ENCODE data around the gene HOXA7.

HOXA7 gene

DNA sequence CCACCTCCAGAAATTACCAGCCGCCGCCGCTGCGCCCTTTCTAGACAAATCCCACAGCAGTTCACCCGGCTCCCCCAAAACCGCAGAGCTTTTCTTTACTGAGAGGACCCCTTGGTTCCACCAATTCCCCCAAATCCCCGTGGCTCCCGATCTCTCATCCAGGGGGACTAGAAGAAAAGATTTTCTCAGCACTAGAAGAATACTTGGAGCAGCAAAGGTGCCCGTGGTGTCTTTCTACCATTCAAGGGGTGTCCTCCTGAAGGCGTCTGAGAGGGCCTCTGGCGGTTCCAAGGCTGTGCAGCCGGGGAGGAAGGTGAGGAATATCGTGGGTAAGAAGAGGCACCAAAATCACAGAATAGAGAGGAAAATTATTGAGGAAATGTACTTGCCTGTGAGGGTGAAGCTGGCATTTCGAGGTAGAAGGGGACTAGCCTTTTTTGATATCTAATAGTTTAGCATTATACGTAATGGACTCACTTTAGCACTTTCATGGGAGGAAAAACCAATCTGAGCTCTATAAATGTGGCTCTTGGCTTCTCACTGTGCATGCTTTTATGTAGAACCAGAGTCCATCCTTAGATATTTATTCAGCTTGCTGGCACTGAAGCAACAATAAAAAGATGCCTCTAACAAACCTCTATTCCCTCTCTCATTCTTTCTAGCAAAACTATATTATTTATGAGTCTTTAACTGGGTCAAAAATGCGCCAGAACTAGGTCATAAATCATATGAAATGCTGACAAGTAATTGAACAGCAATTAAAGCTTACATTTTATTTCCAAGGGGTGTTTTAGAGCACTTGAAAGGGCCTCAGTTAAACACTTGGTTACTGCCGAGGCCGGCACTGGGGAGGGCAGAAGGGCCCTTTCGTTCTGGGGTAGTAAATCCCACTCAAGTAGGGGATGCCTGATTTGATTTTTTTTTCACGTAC lies 40.2 kb downstream of the HOXA7 start:
- no peak for DNase-seq

DNA sequence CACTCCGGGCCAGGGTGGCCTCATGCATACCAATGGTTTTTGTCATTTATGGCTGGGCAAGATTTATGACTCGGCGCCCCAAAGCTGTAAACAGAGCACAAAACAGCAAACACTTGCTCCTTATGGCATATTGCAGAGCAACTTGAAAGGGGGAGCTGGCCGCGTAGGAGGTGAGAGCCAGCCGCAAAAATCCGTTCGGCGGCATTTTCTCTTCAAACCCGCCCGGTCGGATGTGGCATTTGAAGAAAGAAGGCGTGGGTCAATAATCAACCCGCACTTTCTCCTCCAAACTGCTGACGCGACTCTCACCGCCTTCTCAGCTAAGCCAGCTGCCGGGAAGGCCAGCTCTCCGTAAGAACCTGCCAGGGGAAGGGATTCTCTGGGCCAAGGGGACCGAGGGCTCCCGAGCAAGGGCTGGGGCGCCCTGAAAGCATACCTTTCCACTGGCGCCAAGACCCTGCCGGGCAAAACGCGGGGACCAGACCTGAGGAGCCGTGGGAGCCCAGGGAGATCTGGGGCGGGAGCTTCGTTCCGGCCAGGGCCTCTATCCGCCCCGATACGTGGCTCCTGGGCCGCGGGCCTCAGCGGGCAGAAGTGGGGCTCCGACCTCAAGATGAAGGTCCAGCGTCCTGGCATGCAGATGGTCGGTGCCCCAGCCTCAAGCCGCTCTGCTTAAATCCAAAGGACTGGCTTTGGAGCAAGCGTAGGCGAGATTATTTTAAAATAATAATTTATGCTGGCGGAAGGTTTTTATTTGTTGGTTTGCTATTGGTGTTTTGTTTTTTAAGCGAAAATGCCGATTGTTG lies 41.1 kb downstream of the HOXA7 start:
- no peak for DNase-seq

- no peak for DNase-seq
Observed at GRCh38 chr7:27114881-27115220, 41.6 kb downstream of the HOXA7 start.

- no peak for DNase-seq
Observed at GRCh38 chr7:27113991-27114769, 42.3 kb downstream of the HOXA7 start.

DNA sequence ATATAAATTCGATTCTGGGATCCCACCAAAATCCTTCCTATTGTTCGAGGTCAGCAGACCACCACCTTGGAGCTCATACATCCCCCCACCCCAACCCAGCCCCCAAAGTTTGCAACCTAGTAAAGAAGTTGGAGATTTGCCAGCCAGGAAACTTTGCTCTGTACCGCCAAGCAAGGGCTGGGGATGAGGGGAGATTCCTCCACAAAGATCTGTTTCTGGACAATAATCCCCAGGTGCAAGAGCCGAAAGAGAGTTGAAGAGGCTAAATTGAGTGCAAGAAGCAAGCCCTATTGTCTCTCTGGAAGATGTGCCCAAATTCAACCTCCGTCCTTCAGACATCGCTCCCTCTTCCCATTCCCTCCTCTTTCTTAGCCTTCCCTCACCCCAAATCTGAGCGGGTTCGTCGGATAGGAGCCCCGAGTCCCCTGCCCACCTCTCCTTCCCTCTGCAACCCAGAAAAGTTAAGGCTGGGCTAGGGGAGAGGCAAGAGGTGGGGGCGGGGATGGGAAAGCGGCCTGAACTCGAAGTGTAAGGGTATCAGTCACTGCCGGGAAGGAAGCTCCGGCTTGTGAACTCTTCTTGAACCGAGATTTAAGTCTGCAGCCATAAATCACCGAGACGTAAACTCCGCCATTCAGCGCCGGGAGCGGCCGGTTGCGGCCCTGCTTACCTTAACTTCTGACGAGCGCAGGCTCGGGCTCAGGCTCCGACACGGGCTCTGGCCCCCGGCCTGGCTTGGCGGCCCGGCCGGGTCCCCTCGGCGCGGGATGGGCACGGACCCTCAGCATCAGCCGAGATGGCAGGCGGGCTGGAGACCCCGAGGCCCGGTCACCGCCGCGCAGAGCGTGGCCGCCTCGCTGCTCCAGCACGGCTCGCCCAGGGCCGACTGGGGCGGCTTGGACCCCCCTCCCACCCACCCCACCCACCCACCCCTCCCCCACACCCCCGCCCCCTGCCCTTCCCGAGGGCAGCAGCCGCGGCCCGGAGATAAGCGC lies 43.2 kb downstream of the HOXA7 start:
- DNase-seq = no peak

GRCh38 chr7:27112361-27112760 lies 44.1 kb downstream of the HOXA7 start:
- no peak for DNase-seq

GRCh38 chr7:27111751-27112277 lies 44.7 kb downstream of the HOXA7 start:
- no peak for DNase-seq

DNA sequence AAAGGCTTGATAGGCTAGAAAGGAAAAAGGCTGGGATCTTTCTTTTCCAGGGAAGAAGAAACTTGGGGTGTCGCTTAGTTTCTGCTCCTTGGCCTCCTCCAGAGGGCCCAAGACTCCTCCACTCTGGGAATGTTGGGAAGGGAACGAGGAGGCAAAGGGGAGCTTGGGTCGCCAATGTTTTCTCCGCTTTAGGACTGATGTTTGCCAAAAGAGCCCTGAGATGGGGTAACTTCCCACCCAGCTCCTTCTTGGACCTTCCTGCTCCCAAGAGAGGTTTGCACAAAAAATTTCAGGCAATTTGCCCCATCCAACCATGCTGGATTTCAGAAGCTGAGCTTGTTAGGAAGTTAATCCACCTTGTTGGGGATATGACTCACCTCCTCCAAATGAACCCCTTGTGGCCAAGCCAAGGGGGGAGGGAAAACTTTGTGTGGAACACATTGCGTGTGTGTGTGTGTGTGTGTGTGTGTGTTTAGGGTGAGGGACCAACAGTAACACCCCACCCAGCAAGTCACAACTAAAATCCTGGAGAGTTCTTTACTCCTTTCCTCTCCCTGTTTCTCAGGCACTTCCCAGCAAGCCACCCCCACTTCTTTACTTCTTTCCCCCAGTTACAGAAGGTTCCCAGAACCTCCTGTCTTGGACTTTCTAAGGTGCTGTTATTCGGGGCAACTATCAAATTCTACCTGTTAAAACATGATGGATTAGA lies 45.3 kb downstream of the HOXA7 start:
- no peak for DNase-seq

DNA sequence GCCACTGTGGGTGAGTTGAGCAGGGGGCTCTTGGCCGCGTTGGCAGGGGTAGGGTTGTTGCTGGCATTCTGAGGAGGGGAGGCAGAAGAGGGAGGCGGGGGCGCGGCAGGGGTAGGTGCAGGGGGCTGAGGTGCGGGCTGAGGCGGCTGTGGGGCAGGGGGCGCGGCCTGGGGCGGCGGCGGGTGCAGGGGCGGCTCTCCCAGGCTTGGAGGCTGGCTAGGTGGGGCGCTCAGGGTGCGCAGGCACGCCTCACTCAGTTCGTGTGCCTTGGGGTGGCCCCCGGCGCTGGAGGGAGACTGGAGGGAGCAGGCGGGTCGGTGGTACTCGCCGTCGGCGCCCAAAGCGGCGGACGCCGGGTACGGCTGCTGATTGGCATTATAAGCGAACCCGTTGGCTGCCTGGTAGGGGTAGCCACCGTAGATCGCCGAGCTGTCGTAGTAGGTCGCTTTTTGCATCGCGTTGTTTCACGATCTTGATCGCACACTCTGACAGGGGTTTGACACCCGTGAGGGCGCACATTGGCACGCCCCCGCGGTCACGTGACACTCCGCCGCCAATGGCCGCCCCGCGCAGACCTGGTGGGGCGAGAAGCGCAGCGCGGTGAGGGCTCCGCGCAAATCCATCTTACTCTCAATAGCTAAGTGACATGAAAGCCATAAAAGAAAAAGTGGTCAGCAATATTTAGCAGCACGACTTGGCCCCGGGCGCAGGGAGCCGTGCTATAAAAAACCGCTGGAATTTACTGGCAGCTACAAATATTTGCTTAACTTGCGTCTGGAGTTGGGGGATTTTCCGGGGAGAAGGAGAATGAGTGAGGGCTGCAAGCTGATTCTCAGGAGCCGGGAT lies 46.1 kb downstream of the HOXA7 start:
- no peak for DNase-seq

DNA sequence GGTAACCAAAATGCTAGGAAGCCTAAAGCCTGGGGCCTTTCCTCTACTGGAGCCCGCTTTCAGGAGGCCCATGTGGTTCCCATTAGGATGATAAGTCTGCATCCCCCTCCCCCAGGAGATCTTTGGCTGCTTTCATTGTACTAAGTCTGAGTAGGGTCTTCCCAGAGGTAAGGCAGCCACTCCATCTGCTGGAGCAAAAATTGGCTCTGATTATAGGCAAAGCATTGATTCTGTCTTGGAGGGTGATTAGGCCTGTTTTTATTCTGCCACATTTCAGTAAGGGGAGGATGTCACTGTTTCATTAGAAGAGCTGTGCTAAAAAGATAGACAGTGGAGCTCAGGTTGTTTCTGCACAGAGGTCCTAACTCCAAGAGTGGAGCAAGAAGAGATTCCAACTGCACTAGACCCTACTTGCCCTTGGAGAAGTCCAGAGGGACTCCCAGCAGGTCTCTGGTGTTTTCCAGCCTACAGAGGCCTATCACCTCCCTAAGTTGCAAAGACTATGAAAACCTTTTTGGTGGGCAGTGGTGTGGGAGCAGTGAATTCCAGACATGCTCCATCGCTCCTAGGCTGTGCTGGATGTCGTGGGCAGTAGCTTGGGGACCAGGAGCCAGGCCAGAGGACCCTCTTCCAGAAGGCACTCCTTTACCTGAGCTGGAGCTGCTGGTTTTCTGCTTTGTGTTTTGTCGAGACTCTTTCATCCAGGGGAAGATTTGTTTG lies 46.8 kb downstream of the HOXA7 start:
- no peak for DNase-seq

- DNase-seq = no peak
Observed at GRCh38 chr7:27108390-27109127, 47.9 kb downstream of the HOXA7 start.

- no peak for DNase-seq
Observed at GRCh38 chr7:27107391-27108381, 48.8 kb downstream of the HOXA7 start.

GRCh38 chr7:27106901-27107240 lies 49.6 kb downstream of the HOXA7 start:
- DNase-seq = no peak

DNA sequence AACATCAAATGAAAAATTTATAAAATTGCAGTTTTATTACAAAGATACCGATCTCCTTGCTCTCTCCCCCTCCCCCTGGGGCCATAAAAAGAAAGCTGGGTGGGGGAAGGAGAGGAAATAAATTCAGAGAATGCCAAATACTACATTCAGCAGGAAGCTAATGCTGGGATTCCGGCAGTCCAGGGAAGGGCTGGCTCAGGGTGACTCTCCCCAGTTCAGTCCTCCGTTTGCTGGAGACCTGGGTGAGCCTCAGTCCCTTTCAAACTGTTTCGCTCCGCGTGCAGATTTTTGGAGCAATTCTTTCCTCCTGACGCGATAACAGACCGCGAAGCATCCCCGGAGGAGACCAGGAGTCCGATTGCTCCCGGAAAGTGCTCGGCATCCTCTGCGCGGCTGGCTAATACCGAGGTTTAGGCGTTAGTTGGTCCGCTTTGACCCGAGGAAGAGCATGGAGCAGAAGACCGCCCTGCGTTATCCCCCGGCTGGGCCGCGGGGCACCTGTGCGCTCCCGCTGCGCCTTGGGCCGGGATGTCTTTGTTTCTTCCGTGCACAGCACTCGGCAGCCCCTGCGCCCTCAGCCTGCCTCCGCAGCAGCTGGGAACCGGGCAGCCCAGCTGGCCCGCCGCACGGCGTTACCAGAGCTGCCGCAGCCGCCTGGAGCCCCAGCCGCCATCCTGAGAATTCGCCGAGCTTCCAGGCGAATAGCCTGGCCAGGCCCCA lies 50.1 kb downstream of the HOXA7 start:
- DNase-seq = no peak

GRCh38 chr7:27105301-27106031 lies 51.0 kb downstream of the HOXA7 start:
- DNase-seq = no peak

Measured in activated CD8-positive, alpha-beta memory T cell treated with anti-CD3 and anti-CD28 coated beads, Interleukin-2, amount 50 U/mL, for 4 hours (primary cell).